GM10248 (cell line): Measurements from ENCODE around the gene STXBP4.

Experiments
- CTCF ChIA-PET: fragments of 300-600 bp; sonication (Branson Sonifier 250); formaldehyde crosslinking; extraction: SDS; loops from one replicate; lab custom pipeline; 2021; ENCODE audit warnings: antibody characterized with exemption; lab: Yijun Ruan, JAX
- POLR2A ChIA-PET: fragments of 350-650 bp; sonication (Branson Sonifier 250); formaldehyde crosslinking; extraction: SDS; loops from one replicate; lab custom pipeline; 2020; ENCODE audit warnings: antibody characterized with exemption; lab: Yijun Ruan, JAX
- DNase-seq: peaks from one replicate; pipeline ENCODE4 v3.0.0; 2012; ENCODE audit errors: extremely low spot score
- TF ChIP-seq, protein P1 (sequence below): IDR thresholded peaks from 2 replicates; pipeline ENCODE4 v1.5.1; 2012; ENCODE audit warnings: mild to moderate bottlenecking, low read depth; ENCODE audit errors: extremely low read depth, missing control alignments, control extremely low read depth

Gene STXBP4

DNA sequence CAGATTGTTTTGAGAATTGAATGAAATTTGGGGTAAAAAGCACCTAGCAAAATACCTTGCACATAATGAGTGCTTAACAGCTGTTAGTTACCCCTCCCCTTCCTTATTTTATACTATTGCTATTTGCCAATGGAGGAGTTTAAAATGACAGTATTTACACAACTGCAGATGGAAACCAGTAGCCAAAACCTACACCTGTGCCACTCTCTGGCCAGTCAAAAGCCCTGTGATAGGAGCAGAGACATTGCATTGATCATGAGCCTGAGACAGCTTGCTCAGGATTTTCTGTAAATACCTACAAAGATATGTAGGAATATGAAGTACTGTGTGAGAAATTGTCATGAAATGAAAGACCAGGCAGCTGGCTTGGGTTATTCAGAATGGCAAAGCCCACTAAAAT, 180.9 kb downstream of the STXBP4 start:
- POLR2A ChIA-PET, result no interaction called here
- CTCF ChIA-PET, result interaction anchor here (0.8 to 1.9 kb wide), 5 partner anchors 10 to 156 kb away, joined by 3 to 7 read pairs (median 3); no protein-coding TSS in a partner anchor
- DNase-seq, result no peak
- TF ChIP-seq, protein P1, sequence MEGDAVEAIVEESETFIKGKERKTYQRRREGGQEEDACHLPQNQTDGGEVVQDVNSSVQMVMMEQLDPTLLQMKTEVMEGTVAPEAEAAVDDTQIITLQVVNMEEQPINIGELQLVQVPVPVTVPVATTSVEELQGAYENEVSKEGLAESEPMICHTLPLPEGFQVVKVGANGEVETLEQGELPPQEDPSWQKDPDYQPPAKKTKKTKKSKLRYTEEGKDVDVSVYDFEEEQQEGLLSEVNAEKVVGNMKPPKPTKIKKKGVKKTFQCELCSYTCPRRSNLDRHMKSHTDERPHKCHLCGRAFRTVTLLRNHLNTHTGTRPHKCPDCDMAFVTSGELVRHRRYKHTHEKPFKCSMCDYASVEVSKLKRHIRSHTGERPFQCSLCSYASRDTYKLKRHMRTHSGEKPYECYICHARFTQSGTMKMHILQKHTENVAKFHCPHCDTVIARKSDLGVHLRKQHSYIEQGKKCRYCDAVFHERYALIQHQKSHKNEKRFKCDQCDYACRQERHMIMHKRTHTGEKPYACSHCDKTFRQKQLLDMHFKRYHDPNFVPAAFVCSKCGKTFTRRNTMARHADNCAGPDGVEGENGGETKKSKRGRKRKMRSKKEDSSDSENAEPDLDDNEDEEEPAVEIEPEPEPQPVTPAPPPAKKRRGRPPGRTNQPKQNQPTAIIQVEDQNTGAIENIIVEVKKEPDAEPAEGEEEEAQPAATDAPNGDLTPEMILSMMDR, result no peak

- DNase-seq, result no peak
- CTCF ChIA-PET, result interaction anchor here (1.2 kb wide), 1 partner anchor 62 kb away, joined by 3 read pairs; no protein-coding TSS in a partner anchor
- POLR2A ChIA-PET, result no interaction called here
- TF ChIP-seq, protein P1, result no peak
Observed at GRCh38 chr17:55152236-55152635, 183.7 kb downstream of the STXBP4 start.

GRCh38 chr17:55154101-55154500, 185.5 kb downstream of the STXBP4 start:
- ChIA-PET POLR2A (no interaction called here), CTCF (interaction anchor here (0.9 kb wide), 1 partner anchor 39 kb away, joined by 5 read pairs; no protein-coding TSS in a partner anchor)
- TF ChIP-seq, protein P1, result no peak
- no peak for DNase-seq

DNA sequence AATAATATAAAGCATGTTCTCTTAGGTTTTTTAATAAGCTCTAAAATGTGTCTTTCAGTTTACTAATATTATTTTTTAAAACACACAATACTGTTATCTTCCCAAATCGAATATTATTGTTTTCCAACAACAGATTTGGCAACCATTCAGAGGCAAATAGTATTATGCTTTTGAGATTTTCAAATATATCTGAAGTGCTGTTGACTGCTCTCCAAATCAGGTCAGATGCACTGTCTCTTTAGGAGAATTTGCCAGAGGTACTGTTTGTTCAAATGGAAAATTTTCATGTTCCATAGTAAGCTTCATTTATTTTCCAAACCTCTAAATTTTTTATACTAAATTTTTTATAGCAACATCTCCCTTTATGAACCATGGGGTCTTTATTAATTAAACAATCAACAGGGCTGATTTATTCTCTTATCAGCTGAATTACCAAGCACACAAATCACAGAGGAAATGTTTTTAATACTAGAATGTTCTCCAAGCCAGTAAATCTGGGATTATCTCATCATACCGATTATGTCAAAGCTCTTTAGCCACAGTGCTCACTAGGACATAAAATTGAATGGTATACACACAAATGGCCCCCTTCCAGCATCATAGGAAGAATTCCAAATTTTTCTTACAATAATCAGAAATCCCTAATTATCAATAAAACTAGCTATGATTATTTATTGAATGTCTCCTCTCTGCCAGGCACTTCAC, 187.4 kb downstream of the STXBP4 start:
- POLR2A ChIA-PET, result no interaction called here
- CTCF ChIA-PET, result interaction anchor here (1.2 kb wide), 1 partner anchor 10 kb away, joined by 3 read pairs; no protein-coding TSS in a partner anchor
- no peak for DNase-seq
- TF ChIP-seq, protein P1, result no peak

- ChIA-PET CTCF (interaction anchor here (0.6 to 1.3 kb wide), 2 partner anchors 9 to 192 kb away, joined by 3 read pairs; no protein-coding TSS in a partner anchor), POLR2A (no interaction called here)
- no peak for DNase-seq
- TF ChIP-seq, protein P1, result no peak
Observed at GRCh38 chr17:55157165-55157564, 188.6 kb downstream of the STXBP4 start.

- CTCF ChIA-PET, result interaction anchor here (1.4 kb wide), 1 partner anchor 68 kb away, joined by 3 read pairs; no protein-coding TSS in a partner anchor
Observed at GRCh38 chr17:55158439-55158838, 189.9 kb downstream of the STXBP4 start.

More at GRCh38 chr17:55158439-55158838, 189.9 kb downstream of the STXBP4 start:
- DNase-seq, result no peak
- TF ChIP-seq, protein P1, result no peak
- POLR2A ChIA-PET, result no interaction called here
